Duodenal mucosa (tissue), 2 donors: ENCODE measurements around the gene MPRIP.

Experiments
- H3K27ac ChIP-seq: one replicate; pipeline ENCODE4 v1.7.0; 2013; ENCODE audit warnings: low read depth, low read length
- H3K27me3 ChIP-seq, 2 donors: one replicate each; pipeline ENCODE4 v1.7.0; 2013; ENCODE audit warnings: low read length in 2 of 2, control low read depth in 1 of 2; ENCODE audit not compliant: insufficient read depth in 2 of 2, control insufficient read depth in 1 of 2
- H3K36me3 ChIP-seq, 2 donors: one replicate each; pipeline ENCODE4 v1.7.0; 2013; ENCODE audit warnings: low read length in 2 of 2, control low read depth in 1 of 2; ENCODE audit not compliant: insufficient read depth in 2 of 2, control insufficient read depth in 1 of 2
- H3K4me1 ChIP-seq, 2 donors: one replicate each; pipeline ENCODE4 v1.7.0; 2013; ENCODE audit warnings: low read length in 2 of 2, control low read depth in 1 of 2; ENCODE audit not compliant: insufficient read depth in 2 of 2, control insufficient read depth in 1 of 2
- H3K4me3 ChIP-seq, 2 donors: one replicate each; pipeline ENCODE4 v1.7.0; 2013; ENCODE audit warnings: low read length in 2 of 2, low read depth in 1 of 2
- H3K9ac ChIP-seq, 2 donors: one replicate each; pipeline ENCODE4 v1.7.0; 2013; ENCODE audit warnings: low read length in 2 of 2, low read depth in 1 of 2
- H3K9me3 ChIP-seq, 2 donors: one replicate each; pipeline ENCODE4 v1.7.0; 2013; ENCODE audit warnings: low read length in 2 of 2, control low read depth in 1 of 2; ENCODE audit not compliant: control insufficient read depth in 1 of 2

MPRIP gene

DNA sequence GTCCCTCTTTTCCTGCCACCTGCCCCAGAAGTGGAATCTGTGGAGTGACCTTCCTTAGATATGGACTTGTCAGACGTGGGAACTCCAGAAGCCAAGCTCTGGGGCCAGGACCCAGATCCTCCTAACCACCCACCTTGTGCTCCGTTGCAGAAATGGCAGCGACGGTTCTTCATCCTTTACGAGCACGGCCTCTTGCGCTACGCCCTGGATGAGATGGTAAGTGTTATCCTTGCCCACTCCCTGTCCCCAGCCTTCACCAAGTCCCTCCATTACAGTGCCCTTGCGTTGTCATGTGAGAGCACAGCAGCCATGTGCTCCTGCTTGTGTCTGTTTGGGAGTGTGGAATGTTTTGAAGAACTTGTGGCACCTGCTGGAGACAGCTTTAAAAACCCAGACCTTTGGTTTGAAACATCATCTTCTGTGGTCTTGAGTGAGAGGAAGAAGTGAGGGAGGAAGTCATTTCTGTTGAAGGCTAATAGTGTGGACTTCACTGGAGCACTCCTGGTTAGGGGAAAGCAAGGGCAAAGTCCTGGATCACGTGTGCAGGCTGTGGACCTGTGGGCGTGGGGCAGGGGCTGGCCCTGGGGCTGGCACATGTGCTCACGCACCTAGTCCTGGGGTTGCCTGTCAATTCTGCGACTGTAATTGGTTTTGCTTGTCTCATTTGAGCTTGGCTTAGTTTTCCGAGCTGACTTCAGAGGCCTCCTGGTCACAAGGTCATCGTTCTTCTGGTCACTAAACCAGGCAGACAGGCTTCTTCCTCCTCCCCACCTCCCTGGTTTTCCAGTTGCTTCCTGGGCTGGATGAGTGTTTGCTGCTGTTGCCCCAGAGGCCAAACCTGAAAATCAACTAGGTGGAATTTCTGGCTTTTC lies 35.8 kb downstream of the MPRIP start:
- Histone ChIP-seq H3K4me3 (peak overlapping the region in 1 of 2 donors; percentile 26), H3K27me3 (no peaks in the 10 kb centered on the region), H3K9me3 (no peaks in the 10 kb centered on the region), H3K4me1 (peaks cover 45 to 58% of the 10 kb centered on the region in 2 donors), H3K36me3 (peaks cover 0 to 30% of the 10 kb centered on the region in 2 donors), H3K27ac (peak overlapping the region; percentile 34), H3K9ac (no peak overlapping the region)

DNA sequence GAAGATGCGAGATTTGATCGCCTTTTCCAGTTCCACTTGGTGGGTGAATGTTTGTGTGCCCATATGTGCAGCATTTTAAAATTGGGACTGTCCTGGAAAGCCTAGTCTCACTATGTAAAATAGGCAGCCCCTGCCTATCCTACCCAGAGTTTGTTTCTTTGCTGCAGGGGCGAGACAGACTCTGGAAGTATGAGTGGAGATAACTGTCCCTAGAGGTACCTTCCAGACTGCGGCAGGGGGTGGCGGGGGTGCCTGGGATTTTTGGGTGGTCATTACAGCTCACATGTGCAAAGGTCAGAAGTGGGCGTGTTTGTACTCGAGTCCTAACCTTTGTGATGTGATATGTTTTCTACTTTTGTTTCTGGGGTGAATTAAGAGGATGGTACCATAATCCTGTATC lies 36.6 kb downstream of the MPRIP start:
- Histone ChIP-seq H3K27me3 (no peaks in the 10 kb centered on the region), H3K9ac (peak overlapping the region; percentile 15 to 40), H3K4me1 (peaks cover 39 to 50% of the 10 kb centered on the region in 2 donors), H3K9me3 (no peaks in the 10 kb centered on the region), H3K27ac (peak overlapping the region; percentile 18), H3K4me3 (peak overlapping the region in 1 of 2 donors; percentile 22), H3K36me3 (peaks cover 0 to 26% of the 10 kb centered on the region in 2 donors)

DNA sequence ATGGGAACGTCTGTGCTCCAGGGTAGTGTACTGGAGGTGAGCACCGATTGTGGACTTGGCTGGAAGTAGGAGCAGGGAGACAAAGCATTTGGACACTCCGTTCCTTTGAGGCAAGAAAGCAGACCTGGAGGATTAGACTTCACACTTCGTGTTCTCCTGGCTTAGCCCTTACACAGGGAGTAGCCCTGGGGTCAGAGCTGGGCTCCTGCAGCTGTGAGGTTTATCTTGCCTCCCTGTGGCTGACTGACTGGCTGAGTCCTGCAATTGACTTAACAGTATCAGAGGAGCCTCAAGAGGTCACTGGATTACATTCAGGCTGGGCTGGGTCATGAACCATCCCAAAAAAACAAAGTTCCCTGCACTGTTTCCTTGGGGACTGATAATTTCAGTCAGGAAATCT lies 37.1 kb downstream of the MPRIP start:
- no peak overlapping the region for H3K4me3 ChIP-seq
- peaks cover 0 to 31% of the 10 kb centered on the region in 2 donors for H3K36me3 ChIP-seq
- no peaks in the 10 kb centered on the region for H3K9me3 ChIP-seq
- no peaks in the 10 kb centered on the region for H3K27me3 ChIP-seq
- peak overlapping the region; percentile 15 to 40 for H3K9ac ChIP-seq
- H3K4me1 ChIP-seq = peaks cover 35 to 45% of the 10 kb centered on the region in 2 donors
- H3K27ac ChIP-seq = peak overlapping the region; percentile 33

- Histone ChIP-seq H3K27ac (peak overlapping the region; percentile 7), H3K4me3 (no peak overlapping the region), H3K4me1 (peaks cover 35 to 42% of the 10 kb centered on the region in 2 donors), H3K27me3 (no peaks in the 10 kb centered on the region), H3K36me3 (peaks cover under 1 to 35% of the 10 kb centered on the region in 2 donors), H3K9me3 (no peaks in the 10 kb centered on the region), H3K9ac (peak overlapping the region in 1 of 2 donors; percentile 15)
These were observed 37.5 kb downstream of the MPRIP start for GRCh38 chr17:17079761-17080160.

- no peak overlapping the region for H3K27ac ChIP-seq
- no peaks in the 10 kb centered on the region for H3K27me3 ChIP-seq
- peaks cover 35 to 42% of the 10 kb centered on the region in 2 donors for H3K4me1 ChIP-seq
- peak overlapping the region in 1 of 2 donors; percentile 25 for H3K9ac ChIP-seq
- H3K4me3 ChIP-seq = no peak overlapping the region
- H3K9me3 ChIP-seq = no peaks in the 10 kb centered on the region
- H3K36me3 ChIP-seq = peaks cover 3 to 39% of the 10 kb centered on the region in 2 donors
These were observed 37.9 kb downstream of the MPRIP start for GRCh38 chr17:17080181-17080631.

DNA sequence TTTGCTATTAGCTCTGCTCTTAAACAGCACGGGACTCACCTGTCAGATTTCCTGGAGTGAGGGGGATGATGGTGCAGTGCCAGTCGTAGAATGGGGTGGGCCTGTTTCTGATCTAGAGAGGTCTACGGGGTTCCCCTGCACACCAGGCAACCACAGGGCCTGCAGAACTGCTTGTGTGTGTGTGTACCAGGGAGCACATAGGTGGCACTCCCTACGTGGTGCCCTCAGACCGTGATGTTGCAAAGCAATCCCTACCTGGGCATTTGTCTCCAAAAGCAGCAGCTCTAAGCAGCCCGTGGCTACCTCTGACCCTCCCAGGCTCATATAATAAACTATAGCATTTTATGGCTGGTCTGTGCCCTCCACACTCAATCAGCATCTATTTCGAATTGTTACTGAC lies 38.5 kb downstream of the MPRIP start:
- no peak overlapping the region for H3K9ac ChIP-seq
- peaks cover 35 to 42% of the 10 kb centered on the region in 2 donors for H3K4me1 ChIP-seq
- H3K27me3 ChIP-seq = no peaks in the 10 kb centered on the region
- no peak overlapping the region for H3K27ac ChIP-seq
- H3K9me3 ChIP-seq = no peaks in the 10 kb centered on the region
- peaks cover 3 to 39% of the 10 kb centered on the region in 2 donors for H3K36me3 ChIP-seq
- H3K4me3 ChIP-seq = no peak overlapping the region

GRCh38 chr17:17081304-17081940 lies 39.2 kb downstream of the MPRIP start:
- Histone ChIP-seq H3K9ac (no peak overlapping the region), H3K9me3 (no peaks in the 10 kb centered on the region), H3K4me1 (peaks cover 35 to 42% of the 10 kb centered on the region in 2 donors), H3K36me3 (peaks cover 3 to 41% of the 10 kb centered on the region in 2 donors), H3K4me3 (no peak overlapping the region), H3K27me3 (no peaks in the 10 kb centered on the region), H3K27ac (peak overlapping the region; percentile 10)

- Histone ChIP-seq H3K27ac (no peak overlapping the region), H3K4me1 (peaks cover 30 to 32% of the 10 kb centered on the region in 2 donors), H3K36me3 (peaks cover 11 to 53% of the 10 kb centered on the region in 2 donors)
These were observed 40.6 kb downstream of the MPRIP start for GRCh38 chr17:17082878-17083277.

DNA sequence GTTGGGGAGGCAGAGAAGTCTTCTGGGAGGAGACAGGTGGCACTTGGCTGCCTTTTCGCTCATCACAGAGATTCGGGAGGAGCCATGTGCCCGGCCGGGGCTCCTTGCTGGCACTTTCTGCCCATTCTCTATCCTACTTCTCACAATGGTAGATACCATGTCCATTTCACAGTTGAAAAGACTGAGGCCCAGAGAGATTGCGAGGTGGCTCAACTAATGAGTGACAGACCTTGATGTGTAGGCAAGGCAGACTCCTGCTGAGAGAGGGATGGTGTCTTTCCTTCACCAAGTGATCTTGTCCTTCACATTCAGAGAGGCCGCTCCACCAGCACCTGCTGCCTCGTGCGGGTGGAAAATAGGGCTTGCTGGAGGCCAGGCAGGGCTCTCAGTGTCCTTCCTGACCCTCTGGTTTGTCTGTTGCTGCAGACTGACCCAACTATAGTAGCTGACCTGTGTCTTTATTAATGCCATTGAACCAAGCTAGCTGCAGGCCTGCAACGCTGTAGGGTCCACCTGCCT lies 42.1 kb downstream of the MPRIP start:
- peaks cover 24 to 25% of the 10 kb centered on the region in 2 donors for H3K4me1 ChIP-seq
- H3K27ac ChIP-seq = no peak overlapping the region
- no peaks in the 10 kb centered on the region for H3K27me3 ChIP-seq
- H3K4me3 ChIP-seq = no peak overlapping the region
- no peaks in the 10 kb centered on the region for H3K9me3 ChIP-seq
- no peak overlapping the region for H3K9ac ChIP-seq
- H3K36me3 ChIP-seq = peaks cover 15 to 55% of the 10 kb centered on the region in 2 donors

More at GRCh38 chr17:17082878-17083277, 40.6 kb downstream of the MPRIP start:
- Histone ChIP-seq H3K9ac (no peak overlapping the region), H3K9me3 (no peaks in the 10 kb centered on the region), H3K4me3 (no peak overlapping the region), H3K27me3 (no peaks in the 10 kb centered on the region)

GRCh38 chr17:17084941-17085340 lies 42.7 kb downstream of the MPRIP start:
- peaks cover 21 to 22% of the 10 kb centered on the region in 2 donors for H3K4me1 ChIP-seq
- H3K9me3 ChIP-seq = no peaks in the 10 kb centered on the region
- no peak overlapping the region for H3K4me3 ChIP-seq
- peaks cover 15 to 59% of the 10 kb centered on the region in 2 donors for H3K36me3 ChIP-seq
- H3K27me3 ChIP-seq = no peaks in the 10 kb centered on the region
- H3K9ac ChIP-seq = no peak overlapping the region
- H3K27ac ChIP-seq = no peak overlapping the region
